ENCODE measurements around the gene ARHGAP35.
"Not testable (repeated sequence)": the region's sequence is repeated elsewhere in the genome, so short reads cannot be mapped to it uniquely, and the experiment has no call there.

Gene ARHGAP35

DNA sequence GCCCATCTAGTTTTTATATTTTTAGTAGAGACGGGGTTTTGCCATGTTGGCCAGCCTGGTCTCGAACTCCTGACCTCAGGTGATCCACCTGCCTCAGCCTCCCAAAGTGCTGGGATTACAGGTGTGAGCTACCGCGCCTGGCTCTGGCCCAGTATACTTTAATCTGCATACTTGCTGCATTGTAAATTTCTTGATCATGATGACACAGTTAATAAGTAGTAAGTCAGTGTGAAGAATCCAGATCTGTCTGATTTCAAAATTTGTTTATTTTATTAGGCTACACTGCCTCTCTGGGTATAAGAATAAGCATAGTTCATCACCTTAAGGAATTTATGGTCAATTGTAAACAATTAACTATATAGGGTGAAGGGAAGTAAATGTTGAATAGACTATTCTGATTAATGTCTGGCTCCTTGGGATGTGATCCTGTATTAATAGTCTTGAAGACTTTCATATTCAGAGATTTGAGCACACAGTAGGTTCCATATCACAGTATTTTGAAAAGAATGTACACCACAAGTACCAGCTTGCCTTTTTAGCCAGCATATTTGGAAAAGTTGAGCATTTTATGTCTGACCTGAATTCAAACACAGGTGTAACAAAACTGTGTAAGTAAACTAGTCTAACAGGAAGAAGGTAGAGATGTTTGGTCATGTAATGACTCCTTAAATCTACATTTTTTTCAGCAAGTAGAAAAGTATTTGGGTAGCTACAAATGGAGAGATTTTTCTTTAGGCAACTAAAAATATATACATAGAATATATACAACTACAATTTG, 7.4 kb downstream of the ARHGAP35 start:
- no peak for DNase-seq (ENCODE audit: low read depth in 1 of 2, low spot score in 1 of 2)

DNA sequence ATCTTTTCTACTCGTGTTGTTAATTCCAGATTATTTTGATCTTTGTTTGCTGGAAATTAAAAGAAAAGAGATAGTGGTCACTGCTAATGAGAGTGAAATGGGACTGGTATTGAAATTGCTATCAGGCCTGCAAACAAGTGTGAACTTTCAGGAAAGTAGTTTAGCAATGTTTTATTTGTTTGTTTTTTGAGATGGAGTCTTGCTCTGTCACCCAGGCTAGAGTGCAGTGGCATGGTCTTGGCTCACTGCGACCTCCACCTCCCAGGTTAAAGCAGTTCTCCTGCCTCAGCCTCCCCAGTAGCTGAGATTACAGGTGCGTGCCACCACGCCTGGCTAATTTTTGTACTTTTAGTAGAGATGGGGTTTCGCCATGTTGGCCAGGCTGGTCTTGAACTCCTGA, 10.4 kb downstream of the ARHGAP35 start:
- DNase-seq (ENCODE audit: low read depth in 1 of 2, low spot score in 1 of 2) = not testable (repeated sequence)

DNA sequence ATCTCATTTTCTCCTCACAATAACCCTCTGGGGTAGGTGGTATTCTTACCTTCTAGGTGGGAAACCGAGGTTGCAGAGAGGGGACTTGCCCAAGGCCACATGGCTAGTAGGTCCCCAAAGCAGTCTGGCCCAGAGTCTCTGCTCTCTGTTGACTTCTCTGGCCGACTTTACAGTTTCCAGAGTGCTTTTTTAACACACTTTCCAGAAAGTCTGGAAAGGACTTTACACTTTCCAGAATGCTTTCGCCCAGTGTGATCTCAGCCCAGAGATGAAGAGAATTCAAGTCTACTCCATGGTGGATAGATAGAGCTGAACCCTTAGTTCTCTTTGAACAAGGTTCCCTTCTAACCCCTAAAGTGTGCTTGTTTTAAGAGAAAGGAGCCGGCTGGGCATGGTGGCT, 12.2 kb downstream of the ARHGAP35 start:
- DNase-seq (ENCODE audit: low read depth in 1 of 2, low spot score in 1 of 2) = no peak

DNA sequence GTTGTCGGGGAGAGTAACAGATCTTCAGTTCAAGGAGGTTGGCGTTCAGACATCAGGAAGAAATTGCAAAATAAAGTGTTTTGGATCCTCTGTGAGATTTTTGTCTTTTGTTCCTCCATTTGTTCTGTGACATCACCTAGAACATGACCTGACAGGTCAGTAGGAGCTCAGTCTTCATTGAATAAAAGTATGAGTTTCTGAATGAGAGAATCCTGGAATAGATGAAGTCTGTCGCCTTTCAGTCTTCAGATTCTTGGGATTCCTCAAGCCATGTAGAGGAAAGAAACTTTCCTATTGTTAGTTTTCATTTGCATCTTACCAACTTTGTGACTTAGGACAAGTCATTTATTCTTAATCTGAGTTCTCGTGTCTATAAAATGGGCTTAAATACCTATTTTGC, 14.4 kb downstream of the ARHGAP35 start:
- DNase-seq (ENCODE audit: low read depth in 1 of 2, low spot score in 1 of 2) = no peak

DNA sequence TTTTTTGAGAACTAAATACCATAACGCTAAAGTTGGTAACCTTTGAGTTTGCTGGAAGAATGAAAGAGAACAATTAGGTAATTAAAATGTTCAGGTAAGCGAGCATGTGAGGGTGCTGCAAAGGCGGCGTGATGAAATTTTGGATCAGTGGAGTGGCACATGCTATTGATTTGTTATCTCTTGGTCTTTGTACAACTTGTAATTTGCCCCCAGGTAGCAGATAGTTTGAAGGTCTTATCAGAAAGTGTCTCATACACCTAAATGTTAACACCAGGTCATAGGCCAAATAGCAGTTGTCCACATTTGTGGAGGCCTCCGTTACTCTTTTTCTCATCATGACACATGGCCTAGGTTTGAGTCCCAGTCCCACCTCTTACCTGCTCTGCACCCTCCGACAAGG, 14.9 kb downstream of the ARHGAP35 start:
- DNase-seq (ENCODE audit: low read depth in 1 of 2, low spot score in 1 of 2) = no peak

DNA sequence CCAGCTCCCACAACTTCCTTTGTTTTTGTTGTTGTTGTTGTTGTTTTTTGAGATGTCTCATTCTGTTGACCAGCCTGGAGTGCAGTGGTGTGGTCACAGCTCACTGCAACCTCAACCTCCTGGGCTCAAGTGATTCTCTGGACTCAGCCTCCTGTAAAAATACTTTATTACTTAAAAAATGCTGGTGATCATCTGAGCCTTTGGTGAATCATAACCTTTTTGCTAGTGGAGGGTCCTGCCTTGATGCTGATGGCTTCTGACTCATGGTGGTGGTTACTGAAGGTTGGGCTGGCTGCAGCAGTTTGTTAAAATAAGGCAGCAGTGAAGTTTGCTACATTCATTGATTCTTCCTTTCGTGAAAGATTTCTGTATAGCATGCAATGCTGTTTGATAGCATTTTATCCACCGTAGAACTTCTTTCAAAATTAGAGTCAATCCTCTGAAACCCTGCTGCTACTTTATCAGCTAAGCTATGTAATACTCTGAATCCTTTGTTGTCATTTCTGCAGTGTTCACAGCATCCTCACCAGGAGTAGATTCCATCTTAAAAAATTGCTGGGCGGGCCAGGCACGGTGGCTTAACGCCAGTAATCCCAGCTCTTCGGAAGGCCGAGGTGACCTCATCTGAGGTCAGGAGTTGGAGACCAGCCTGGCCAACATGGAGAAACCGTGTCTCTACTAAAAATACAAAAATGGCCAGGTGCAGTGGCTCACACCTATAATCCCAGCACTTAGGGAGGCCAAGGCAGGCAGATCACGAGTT, 18.0 kb downstream of the ARHGAP35 start:
- no peak for DNase-seq (ENCODE audit: low read depth in 1 of 2, low spot score in 1 of 2)

DNA sequence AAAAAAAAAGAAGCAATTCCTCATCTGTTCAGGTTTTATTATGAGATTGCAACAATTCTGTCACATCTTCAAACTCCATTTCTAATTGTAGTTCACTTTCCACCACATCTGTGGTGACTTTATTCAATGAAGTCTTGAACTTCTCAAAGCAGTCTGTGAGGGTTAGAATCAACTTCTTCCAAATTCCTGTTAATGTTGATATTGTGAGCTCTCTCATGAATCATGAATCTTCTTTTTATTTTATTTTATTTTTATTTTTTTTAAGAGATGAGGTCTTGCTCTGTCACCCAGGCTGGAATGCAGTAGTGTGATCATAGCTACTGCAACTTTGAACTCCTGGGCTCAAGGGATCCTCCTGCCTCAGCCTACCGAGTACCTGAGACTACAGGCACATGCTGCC, 19.6 kb downstream of the ARHGAP35 start:
- no peak for DNase-seq (ENCODE audit: low read depth in 1 of 2, low spot score in 1 of 2)

DNA sequence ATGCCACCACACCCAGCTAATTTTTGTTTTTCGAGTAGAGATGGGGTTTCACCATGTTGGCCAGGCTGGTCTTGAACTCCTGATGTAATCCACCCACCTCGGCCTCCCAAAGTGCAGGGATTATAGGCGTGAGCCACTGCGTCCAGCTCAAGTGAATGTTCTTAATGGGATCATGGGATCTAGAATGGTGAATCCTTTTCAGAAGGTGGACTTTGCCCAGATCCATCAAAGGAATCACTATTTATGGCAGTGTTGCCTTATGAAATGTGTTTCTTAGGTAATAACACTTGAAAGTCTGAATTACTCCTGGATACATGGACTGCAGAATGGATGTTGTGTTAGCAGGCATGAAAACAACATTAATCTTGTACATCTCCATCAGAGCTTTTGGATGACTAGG, 20.3 kb downstream of the ARHGAP35 start:
- no peak for DNase-seq (ENCODE audit: low read depth in 1 of 2, low spot score in 1 of 2)

DNA sequence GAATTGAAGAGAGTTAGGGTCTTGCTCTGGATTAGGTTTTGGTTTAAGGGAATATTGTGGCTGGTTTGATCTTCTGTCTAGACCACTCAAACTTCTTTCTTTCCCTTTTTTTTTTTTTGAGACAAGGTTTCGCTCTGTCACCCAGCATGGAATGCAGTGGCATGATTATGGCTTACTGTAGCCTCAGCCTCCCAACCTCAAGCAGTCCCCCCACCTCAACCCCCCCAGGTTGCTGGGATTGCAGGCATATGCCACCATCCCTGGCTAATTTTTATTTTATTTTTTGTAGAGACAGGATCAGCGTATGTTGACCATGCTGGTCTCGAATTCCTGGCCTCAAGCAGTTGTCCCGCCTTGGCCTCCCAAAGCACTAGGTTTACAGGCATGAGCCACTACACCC, 21.2 kb downstream of the ARHGAP35 start:
- DNase-seq (ENCODE audit: low read depth in 1 of 2, low spot score in 1 of 2) = no peak

DNA sequence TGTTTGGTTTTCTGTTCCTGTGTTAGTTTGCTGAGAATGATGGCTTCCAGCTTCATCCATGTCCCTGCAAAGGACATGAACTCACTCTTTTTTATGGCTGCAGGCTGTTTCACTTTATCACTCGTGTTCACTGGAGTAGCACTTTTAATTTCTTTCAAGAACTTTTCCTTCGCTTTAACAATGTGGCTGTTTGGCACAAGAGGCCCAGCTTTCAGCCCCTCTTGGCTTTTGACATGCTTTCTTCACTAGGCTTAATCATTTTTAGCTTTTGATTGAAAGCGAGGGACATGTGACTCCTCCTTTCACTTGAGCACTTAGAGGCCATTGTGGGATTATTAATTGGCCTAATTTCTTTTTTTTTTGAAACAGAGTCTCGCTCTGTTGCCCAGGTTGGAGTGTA, 22.0 kb downstream of the ARHGAP35 start:
- not testable (repeated sequence) for DNase-seq (ENCODE audit: low read depth in 1 of 2, low spot score in 1 of 2)

DNA sequence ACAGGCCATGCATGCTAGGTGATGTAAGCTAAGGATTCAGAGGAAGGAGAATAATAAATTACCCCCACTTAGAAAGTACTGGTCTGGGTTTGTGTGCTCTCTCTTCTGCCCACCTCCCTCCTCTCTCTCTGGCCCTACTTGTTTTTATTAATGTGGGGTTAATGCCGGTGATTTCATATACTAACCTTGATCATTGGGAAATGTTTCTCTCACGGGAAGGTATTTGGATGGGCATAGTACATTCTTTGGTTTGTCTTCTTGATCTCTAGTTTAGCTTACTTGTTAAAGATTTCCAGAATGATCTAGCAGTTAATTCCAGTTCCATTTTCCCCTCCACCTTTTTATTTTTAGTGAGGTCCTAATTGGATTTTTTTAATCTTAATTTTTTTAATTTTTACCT, 24.6 kb downstream of the ARHGAP35 start:
- DNase-seq (ENCODE audit: low read depth in 1 of 2, low spot score in 1 of 2) = no peak

DNA sequence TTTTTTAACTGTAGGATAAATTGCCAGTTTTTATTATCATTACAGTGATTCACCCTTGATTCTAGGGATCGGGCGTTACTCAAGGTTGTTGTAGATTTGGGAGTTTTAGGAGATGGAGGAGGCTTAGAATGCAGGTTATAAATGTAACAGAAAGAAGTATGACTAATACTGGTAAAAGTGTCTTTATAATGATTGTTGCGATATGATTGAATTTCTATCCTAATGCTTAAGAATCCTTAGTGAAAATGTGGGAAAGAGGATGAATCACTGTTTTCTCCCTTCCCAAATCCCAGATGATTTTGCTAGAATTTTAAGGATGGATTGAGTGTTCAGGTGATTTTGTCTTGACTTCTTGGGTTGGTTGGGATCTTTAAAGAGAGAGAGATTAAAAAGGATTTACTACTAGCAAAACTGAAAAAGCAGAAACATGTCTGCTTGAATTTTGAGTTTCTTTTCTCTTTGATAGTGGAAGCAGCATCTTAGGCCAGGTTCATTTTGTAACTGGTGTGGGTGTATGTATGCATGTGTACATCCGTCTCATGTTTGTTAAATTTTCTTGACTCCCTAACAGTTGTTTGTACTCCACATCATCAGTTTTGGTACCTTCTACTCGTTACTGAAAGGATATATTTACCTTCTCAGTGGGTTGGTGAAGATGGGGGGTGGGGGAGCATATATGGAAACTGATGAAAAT, 25.9 kb downstream of the ARHGAP35 start:
- DNase-seq (ENCODE audit: low read depth in 1 of 2, low spot score in 1 of 2) = no peak

DNA sequence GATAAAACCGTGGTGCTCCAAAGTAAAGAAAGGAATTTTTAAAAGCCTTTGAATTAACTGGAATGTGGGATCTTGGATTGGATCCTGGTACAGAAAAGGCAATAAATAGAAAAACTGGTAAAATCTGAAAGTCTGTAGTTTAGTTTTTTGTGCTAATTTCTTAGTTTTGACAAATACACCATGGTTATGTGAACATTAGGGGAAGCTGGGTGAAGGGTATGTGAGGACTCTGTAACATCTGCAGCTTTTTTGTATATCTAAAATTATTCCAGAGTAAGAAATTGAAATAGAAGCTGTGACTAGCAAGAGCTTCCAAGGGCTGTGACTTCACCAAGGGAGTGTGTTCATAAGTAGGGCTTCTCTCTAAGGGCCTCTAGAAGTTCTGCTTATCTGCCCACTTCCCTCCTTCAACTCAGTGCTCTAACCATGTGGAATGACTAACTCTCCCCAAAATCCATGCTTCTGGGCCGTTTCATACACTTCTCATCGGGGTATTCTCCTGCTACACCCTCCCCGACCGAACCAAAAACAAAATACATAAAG, 26.5 kb downstream of the ARHGAP35 start:
- DNase-seq (ENCODE audit: low read depth in 1 of 2, low spot score in 1 of 2) = no peak

DNA sequence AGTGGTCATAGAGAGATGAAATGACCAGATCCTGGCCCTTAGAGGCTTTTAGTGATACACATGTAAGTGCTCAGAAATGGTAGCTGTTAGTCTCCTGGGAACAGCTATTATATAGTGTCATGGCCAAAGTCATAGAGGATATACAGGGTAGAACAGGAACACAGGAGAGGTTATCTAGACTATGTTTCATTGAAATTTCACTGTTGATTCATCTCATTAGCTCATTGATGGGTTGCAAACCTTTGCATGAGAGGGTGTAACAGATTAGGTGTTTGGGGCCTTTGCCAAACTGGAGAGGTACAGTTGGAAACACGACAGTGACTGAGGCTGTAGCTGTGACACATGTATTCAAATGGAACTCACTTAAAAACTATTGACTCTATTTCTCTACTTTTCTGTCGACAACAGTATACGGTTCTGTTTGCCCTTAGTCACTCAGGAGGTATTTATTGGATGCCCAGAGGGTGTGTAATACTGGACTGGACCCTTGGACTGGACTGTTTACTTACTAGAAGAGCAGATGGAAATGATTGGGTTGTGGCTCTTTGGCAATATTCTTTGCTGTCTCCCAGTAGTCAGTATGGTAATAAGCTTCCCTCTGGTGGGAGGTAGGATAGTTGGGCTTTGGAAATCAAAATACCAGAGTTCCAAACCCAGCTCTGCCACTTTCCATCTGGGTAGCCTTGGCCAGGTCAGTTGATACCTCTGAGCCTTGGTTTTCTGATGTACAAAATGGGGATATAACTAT, 29.8 kb downstream of the ARHGAP35 start:
- no peak for DNase-seq (ENCODE audit: low read depth in 1 of 2, low spot score in 1 of 2)

DNA sequence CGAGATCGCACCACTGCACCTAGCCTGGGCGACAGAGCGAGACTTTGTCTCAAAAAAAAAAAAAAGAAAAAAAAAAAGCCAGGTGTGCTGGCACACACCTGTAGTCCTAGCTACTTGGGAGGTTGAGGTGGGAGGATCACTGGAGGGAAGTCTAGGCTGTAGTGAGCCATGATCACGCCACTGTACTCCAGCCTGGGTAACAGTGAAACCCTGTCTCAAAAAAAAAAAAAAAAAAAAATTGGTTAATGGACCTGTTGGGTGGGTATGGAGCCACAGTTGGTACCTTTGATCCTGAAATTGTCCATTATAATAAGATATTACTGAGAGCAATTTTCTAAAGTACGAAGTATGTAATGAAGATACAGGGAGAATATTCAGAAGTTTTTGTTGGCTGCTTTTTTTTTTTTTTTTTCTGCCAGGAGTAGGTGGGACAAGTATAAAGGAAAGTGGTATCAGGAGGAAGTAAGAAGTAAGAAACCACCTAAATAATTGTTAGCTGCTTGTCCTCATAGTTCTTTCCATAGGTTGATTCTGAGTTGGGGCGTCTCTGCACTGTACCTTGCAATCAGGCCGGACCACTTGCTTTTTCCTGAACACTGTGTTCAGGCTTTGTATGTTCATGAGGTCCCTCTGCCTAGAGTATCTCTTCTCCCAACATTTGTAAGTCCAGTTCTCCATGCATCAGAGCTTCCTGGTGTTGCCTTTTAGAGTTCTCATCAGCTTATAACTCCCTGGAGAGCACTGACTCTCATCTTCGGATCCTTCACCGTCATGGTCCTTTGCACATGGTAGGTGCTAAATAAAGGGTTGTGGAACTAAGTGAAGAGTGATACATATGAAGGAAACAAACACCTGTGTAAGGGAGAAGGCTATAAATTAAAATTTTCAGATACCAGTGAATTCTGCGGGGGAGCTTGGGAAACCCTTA, 31.7 kb downstream of the ARHGAP35 start:
- no peak for DNase-seq (ENCODE audit: low read depth in 1 of 2, low spot score in 1 of 2)

DNA sequence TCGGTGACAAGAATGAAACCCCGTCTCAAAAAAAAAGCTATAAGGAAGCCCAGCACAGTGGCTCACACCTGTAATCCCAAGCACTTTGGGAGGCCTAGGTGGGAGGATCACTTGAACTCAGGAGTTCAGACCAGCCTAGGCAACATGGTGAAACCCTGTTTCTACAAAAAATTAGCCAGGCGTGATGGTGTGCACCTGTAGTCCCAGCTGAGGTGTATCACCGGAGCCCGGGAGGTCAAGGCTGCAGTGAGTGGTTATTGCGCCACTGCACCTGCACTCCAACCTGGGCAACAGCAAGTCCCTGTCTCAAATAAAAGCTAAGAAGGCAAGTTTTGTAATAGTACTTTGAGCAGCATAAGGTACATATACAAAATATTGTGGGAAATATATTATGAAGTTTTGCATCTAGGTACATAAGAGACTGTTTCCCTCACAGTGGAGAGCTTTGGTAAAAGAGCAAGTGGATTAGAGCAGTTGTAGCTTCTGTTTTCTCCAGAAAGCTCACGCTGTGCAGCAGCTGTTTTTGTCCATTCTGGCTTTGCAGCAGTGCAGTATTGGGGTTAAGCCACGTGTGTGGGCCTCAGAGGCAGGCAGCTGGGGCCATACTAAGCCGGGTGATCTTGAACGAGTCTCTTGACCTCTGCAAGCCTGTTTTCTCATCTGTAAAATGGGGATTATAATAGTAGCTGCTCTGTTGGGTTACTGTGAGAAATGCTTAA, 35.4 kb downstream of the ARHGAP35 start:
- no peak for DNase-seq (ENCODE audit: low read depth in 1 of 2, low spot score in 1 of 2)

DNA sequence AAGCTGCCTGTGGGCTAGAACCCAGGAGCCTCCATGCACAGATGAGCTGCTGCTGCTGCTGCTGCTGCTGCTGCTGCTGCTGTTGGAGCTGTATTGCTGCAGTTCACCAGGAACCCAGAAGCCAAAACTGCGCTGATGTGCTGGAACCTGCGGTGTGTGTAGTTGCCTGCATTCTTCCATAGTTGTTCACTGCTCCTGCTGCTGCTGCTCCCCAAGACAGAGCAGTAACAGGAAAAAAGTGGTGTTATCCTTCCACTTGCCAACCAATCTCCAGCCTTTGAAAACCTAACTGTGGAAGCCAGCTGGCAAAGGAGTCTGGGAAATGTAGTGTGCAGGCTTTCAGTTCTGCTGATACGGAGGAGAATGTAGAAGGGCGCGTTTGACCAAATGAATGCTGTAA, 37.9 kb downstream of the ARHGAP35 start:
- DNase-seq (ENCODE audit: low read depth in 1 of 2, low spot score in 1 of 2) = no peak

DNA sequence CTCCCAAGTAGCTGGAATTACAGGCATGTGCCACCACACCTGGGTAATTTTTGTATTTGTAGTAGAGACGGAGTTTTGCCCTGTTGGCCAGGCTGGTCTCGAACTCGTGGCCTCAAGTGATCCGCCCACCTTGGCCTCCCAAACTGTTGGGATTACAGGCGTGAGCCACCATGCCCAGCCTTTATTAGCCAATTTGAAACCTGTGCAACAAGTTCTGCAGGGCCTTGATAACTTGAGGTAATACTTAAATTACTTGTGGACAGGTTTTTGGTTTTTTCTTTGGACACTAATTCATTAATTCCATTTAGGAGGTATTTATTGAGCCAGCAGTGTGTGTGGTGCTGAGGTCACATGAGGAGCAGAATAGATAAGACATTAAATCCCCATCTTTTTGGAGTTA, 39.5 kb downstream of the ARHGAP35 start:
- DNase-seq (ENCODE audit: low read depth in 1 of 2, low spot score in 1 of 2) = no peak

DNA sequence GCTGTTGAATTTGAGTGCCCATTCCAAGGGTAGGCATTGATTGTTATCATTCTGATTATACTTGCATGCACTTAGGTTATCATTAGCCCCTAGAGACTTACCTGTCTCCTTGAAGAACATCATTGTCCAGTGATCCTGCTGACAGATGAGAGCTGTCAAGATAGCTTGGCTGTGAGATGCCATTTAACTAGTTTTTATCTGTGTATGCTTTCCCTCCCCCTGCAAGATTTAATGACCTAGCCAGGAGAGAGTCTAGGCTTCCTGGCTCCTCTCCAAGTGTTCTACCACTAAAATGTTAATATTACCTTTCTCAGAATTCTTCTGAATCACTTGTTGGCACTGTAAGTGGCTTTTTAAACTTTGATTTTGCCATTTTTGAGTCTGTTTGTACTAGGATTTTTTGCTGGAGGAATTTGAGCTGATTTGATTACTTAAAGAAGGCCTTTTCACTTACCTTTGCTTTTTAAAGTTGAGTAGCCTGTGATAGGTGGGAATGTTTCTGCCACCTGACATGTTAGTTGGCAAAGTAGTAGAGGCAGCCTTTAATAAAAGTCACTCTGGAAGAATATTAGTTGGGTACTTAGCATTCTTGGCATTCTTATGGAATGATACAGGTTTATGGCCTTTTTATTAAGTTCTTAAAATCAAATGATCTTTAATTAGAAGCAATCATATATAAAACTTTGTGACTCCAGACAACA, 41.1 kb downstream of the ARHGAP35 start:
- no peak for DNase-seq (ENCODE audit: low read depth in 1 of 2, low spot score in 1 of 2)
